ENCODE measurements around the gene NELL2.

The NELL2 gene

GRCh38 chr12:44523828-44524227 lies 352.3 kb downstream of the NELL2 start:
- no peak for DNase-seq

- DNase-seq, result no peak
Observed at GRCh38 chr12:44521702-44522101, 354.4 kb downstream of the NELL2 start.

GRCh38 chr12:44519931-44520330 lies 356.2 kb downstream of the NELL2 start:
- DNase-seq, result no peak

- DNase-seq, result no peak
Observed at GRCh38 chr12:44511289-44511688, 364.8 kb downstream of the NELL2 start.

GRCh38 chr12:44510510-44510909 lies 365.6 kb downstream of the NELL2 start:
- no peak for DNase-seq

GRCh38 chr12:44510076-44510475 lies 366.0 kb downstream of the NELL2 start:
- no peak for DNase-seq

- DNase-seq, result no peak
Observed at GRCh38 chr12:44509471-44509870, 366.6 kb downstream of the NELL2 start.

- no peak for DNase-seq
Observed at GRCh38 chr12:44507461-44507860, 368.7 kb downstream of the NELL2 start.

- DNase-seq, result no peak
Observed at GRCh38 chr12:44504799-44505198, 371.3 kb downstream of the NELL2 start.

GRCh38 chr12:44503329-44503728 lies 372.8 kb downstream of the NELL2 start:
- DNase-seq, result no peak

- DNase-seq, result no peak
Observed at GRCh38 chr12:44502681-44503080, 373.4 kb downstream of the NELL2 start.

GRCh38 chr12:44500423-44500822 lies 375.7 kb downstream of the NELL2 start:
- DNase-seq, result no peak

- DNase-seq, result no peak
Observed at GRCh38 chr12:44497044-44497443, 379.1 kb downstream of the NELL2 start.

- no peak for DNase-seq
Observed at GRCh38 chr12:44490181-44490580, 385.9 kb downstream of the NELL2 start.

- DNase-seq, result no peak
Observed at GRCh38 chr12:44488180-44488579, 387.9 kb downstream of the NELL2 start.

GRCh38 chr12:44484862-44485261 lies 391.3 kb downstream of the NELL2 start:
- DNase-seq, result no peak

- no peak for DNase-seq
Observed at GRCh38 chr12:44477331-44477980, 398.7 kb downstream of the NELL2 start.

GRCh38 chr12:44476683-44477082 lies 399.4 kb downstream of the NELL2 start:
- DNase-seq, result no peak

GRCh38 chr12:44465139-44465538 lies 411.0 kb downstream of the NELL2 start:
- DNase-seq, result no peak

- DNase-seq, result no peak
Observed at GRCh38 chr12:44464180-44464579, 411.9 kb downstream of the NELL2 start.

GRCh38 chr12:44462729-44463128 lies 413.4 kb downstream of the NELL2 start:
- no peak for DNase-seq

- no peak for DNase-seq
Observed at GRCh38 chr12:44460261-44460660, 415.9 kb downstream of the NELL2 start.

- no peak for DNase-seq
Observed at GRCh38 chr12:44459569-44459968, 416.5 kb downstream of the NELL2 start.
